ENCODE data around the gene ZAR1L.

GRCh38 chr13:32347651-32348050 lies 32.5 kb upstream of the ZAR1L start:
- TF ChIP-seq CTCF (IDR thresholded peaks at IDR 0.05) (no peak), POLR2A (IDR thresholded peaks at IDR 0.05) (no peak)
